IPS-NIHi7 (cell line): ENCODE data around the gene ARHGEF3.

ENCODE experiments used
- DNase-seq: peaks from one replicate; pipeline ENCODE4 v3.0.0; 2012; ENCODE audit warnings: mixed read lengths; ENCODE audit errors: extremely low spot score

The ARHGEF3 gene

DNA sequence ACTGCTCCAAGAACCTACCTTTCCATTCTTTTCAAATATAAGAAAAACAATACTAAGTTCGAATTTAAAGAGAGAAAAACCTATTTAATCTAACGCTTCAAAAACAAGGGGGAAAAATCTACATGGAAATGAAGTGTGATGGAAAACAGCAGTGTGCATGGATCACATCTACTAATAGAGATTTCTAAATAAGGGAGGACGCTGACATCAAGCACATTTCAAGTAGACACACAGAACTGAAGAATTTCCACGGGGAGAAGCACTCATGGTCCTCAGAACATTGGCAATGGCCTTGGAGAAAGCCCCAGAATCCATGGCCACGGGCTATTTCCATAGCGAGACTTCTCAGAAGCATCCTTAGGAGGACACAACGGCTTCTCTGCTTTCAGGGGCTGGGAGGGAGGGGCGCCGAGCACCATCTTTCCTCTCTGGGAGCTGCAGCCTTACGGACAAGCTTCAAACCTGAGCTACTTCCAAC lies 119.7 kb downstream of the ARHGEF3 start:
- peak; percentile 73 for DNase-seq

DNA sequence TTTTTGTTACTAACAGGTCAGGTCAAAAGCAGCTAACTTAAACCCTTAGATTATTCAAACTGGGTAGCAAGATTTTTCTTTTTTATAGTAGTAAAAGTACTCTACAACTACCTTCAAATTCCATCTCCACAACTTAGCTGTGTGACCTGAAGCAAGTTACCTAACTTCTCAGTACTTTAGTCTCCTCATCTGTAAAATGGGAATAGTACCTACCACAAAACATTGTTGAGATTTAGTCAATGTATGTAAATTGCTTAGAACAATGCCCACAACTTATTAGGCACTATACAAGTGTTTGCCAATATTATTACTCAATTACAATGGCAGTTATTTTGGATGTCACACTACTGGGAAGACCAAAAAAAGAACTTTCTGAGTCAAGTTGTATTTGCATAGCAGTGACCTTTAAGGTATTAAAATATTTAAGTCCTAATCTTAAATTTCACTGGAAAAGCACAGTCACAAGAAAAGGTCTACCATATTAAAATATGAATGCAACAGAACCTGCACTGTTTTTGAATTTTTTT lies 121.6 kb downstream of the ARHGEF3 start:
- DNase-seq = no peak
